ENCODE measurements around the gene SLC25A33. TPM values are rescaled to one million over a fixed set of nuclear protein-coding genes. Genes with fewer than 3 reads are reported as not detected.
A peak's percentile ranks its signal among the peaks of the same experiment; 100 is the strongest.

SLC25A33 gene
- total RNA-seq, 2 donors from 2014 or later = 4.1 to 12.3 TPM

DNA sequence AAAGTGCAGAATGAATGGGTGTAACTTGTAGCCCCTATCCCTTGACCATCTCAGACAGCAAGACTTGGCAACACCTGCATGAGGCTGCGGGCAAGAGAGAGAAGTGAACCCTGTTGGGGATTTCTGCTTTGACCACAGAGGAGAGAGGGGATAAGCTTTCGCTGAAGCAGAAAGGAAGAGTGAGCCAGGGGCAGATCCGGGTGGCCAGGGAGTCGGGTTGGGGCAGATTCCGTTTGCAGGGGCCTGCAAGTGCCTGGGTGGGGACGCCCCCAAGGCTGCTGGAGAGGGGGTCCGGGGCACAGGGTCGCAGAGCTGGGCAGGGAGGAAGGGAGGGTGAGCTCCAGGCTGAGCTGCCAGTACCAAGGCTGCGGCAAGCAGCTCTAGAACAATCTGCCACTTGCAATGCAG, 86.9 kb downstream of the SLC25A33 start:
- Histone ChIP-seq H3K27me3 (replicated peaks; ENCODE audit: insufficient read depth) (no peaks in the 10 kb centered on the region), H3K9me3 (no peaks in the 10 kb centered on the region), H3K36me3 (no peaks in the 10 kb centered on the region), H3K27ac (no peak overlapping the region), H3K4me1 (ENCODE audit: control insufficient read depth in 1 of 2, low read depth in 2 of 2) (peaks cover 0 to 4% of the 10 kb centered on the region in 2 donors), H3K4me3 (no peak overlapping the region)
- TF ChIP-seq, protein P1, sequence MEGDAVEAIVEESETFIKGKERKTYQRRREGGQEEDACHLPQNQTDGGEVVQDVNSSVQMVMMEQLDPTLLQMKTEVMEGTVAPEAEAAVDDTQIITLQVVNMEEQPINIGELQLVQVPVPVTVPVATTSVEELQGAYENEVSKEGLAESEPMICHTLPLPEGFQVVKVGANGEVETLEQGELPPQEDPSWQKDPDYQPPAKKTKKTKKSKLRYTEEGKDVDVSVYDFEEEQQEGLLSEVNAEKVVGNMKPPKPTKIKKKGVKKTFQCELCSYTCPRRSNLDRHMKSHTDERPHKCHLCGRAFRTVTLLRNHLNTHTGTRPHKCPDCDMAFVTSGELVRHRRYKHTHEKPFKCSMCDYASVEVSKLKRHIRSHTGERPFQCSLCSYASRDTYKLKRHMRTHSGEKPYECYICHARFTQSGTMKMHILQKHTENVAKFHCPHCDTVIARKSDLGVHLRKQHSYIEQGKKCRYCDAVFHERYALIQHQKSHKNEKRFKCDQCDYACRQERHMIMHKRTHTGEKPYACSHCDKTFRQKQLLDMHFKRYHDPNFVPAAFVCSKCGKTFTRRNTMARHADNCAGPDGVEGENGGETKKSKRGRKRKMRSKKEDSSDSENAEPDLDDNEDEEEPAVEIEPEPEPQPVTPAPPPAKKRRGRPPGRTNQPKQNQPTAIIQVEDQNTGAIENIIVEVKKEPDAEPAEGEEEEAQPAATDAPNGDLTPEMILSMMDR (IDR thresholded peaks at IDR 0.05) = no peak
- no peak for DNase-seq (ENCODE audit: low spot score)
- ATAC-seq (ENCODE audit: insufficient number of reproducible peaks, low FRiP score, low read depth) = no peak

DNA sequence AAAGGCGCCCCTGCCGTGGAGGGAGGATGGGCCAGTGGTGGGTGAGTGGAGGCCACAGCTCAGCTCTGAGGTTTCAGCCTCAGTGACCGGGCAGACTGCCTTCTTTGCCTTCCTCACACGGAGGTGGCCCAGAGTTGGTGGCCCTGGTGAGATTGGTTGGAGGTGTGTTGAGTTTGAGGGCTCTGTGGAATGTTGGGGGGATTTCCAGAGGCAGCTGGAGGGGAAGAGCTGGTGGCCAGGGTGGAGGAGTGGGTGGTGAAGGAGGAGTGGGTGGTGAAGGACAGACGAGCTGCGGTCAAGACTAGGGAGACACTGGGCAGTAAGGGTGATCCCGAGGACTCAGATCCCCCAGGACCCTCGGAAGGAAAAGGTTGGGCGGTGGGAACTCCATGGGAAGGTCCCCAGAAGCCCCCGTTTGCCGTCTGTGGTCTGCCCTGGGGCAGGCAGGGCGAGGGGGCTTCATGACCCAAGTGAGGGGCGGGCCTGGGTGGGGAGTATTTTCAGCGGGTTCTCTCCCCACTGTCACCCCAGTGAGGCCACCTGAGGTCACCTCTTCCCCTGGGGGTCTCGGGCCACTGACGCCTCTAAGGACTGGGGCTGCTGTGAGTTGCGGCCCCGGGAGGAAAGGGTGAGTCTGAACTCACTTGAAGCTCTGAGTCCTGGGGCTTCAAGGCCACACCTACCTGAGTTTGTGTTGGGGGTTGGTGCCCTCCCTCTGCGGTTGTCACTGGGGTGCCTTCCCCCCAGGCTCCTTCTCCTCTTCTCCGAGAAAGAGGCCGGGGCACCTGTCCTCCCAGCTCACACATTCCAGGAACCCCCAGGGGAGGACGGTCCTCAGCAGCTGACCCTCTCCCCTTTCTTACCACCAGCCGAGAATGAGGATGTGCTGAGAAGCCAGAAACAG, 89.5 kb downstream of the SLC25A33 start:
- no peak overlapping the region for H3K27ac ChIP-seq
- no peak overlapping the region for H3K4me3 ChIP-seq
- no peaks in the 10 kb centered on the region for H3K9me3 ChIP-seq
- ATAC-seq (ENCODE audit: insufficient number of reproducible peaks, low FRiP score, low read depth) (no peak), DNase-seq (ENCODE audit: low spot score) (no peak)
- TF ChIP-seq, protein P1 (IDR thresholded peaks at IDR 0.05) = no peak
- H3K27me3 ChIP-seq (replicated peaks; ENCODE audit: insufficient read depth) = no peaks in the 10 kb centered on the region
- H3K4me1 ChIP-seq (ENCODE audit: control insufficient read depth in 1 of 2, low read depth in 2 of 2) = peaks cover 0 to 4% of the 10 kb centered on the region in 2 donors
- H3K36me3 ChIP-seq = no peaks in the 10 kb centered on the region

DNA sequence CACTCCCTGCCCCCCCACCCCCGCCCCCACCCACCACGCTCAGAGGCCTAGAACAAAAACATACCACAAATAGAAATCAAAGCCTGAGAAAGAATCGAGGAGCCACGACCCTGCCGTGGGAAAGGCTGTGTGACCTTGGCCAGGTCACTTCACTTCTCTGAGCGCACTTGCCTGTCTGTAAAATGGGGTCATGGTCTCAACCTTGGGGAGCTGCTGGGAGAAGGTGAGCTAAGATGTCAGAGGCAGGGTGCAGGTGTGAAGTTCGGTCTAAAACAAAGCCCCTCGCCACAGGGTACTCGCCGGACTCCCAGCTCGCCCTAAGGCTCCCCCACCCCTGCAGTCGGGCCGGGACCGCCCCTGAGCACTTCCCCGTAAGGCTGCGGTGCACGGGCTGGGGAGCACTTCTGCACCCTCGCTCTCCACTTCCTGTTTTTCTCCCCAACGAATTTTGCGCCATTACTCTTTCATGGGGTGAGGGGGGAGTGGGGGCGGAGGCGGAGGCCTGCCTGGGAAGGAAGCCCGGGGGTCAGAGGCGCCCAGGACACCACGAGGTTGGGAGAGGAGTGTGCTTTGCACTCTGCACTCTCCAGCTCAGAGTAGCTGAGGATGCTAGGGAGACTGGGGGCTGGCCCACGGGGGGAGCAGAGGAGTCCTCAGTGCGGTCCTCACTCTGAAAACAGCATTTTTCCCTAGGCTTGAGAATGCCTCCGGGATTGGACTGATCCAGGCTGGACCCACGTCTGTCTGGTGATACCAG, 90.4 kb downstream of the SLC25A33 start:
- Histone ChIP-seq H3K4me1 (ENCODE audit: control insufficient read depth in 1 of 2, low read depth in 2 of 2) (peaks cover 0 to 4% of the 10 kb centered on the region in 2 donors), H3K27ac (no peak overlapping the region), H3K4me3 (peak overlapping the region; percentile 1), H3K9me3 (no peaks in the 10 kb centered on the region), H3K36me3 (no peaks in the 10 kb centered on the region), H3K27me3 (replicated peaks; ENCODE audit: insufficient read depth) (no peaks in the 10 kb centered on the region)
- TF ChIP-seq, protein P1 (IDR thresholded peaks at IDR 0.05) = no peak
- ATAC-seq (ENCODE audit: insufficient number of reproducible peaks, low FRiP score, low read depth) (no peak), DNase-seq (ENCODE audit: low spot score) (no peak)

DNA sequence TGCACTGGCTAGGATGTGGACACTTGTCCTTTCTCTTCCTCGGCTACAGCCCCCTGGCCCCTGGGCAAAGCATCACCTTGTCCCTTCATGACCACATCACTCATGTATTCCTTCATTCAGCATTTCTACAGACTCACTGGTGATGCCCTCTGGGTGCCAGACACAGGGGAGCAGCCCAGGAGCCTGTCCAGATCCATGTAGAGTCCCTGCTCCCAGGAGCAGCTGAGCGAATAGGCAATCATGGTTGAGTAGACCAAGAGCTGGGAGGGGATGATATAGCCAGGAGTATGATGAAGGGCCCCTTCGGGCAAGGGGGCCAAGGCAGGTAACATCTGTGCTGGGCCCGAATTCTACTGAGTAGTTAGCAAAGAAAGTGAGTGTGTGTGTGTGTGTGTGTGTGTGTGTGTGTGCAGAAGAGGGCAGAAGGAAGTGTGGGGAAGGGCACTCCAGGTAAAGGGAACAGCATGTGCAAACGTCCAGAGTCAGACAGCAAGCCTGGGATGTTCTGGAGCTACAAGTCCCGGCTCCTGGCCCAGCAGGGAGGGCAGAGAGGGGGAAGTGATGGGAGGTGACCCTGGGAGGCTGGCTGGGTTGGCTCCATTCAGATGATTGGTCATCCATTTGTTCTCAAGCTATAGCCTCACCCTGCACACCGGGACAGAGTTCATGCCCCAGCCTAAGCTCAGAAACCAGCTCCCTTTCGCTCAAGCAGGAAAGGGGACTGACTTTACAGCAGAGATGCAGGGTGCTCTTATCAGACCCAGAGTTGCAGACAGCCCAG, 91.3 kb downstream of the SLC25A33 start:
- no peaks in the 10 kb centered on the region for H3K27me3 ChIP-seq (replicated peaks; ENCODE audit: insufficient read depth)
- H3K36me3 ChIP-seq = no peaks in the 10 kb centered on the region
- TF ChIP-seq, protein P1 (IDR thresholded peaks at IDR 0.05) = no peak
- ATAC-seq (ENCODE audit: insufficient number of reproducible peaks, low FRiP score, low read depth) (no peak), DNase-seq (ENCODE audit: low spot score) (no peak)
- H3K4me3 ChIP-seq = no peak overlapping the region
- no peaks in the 10 kb centered on the region for H3K9me3 ChIP-seq
- peaks cover 0 to 4% of the 10 kb centered on the region in 2 donors for H3K4me1 ChIP-seq (ENCODE audit: control insufficient read depth in 1 of 2, low read depth in 2 of 2)
- H3K27ac ChIP-seq = no peak overlapping the region
